Fibroblast of skin of left biceps (primary cell): ENCODE measurements around the gene SLITRK1.

Source experiments
- DNase-seq, 2 experiments: peaks; one replicate each; pipeline ENCODE4 v3.0.0-alpha.2; 2013; ENCODE audit warnings: low read depth in 2 of 2

SLITRK1 gene

DNA sequence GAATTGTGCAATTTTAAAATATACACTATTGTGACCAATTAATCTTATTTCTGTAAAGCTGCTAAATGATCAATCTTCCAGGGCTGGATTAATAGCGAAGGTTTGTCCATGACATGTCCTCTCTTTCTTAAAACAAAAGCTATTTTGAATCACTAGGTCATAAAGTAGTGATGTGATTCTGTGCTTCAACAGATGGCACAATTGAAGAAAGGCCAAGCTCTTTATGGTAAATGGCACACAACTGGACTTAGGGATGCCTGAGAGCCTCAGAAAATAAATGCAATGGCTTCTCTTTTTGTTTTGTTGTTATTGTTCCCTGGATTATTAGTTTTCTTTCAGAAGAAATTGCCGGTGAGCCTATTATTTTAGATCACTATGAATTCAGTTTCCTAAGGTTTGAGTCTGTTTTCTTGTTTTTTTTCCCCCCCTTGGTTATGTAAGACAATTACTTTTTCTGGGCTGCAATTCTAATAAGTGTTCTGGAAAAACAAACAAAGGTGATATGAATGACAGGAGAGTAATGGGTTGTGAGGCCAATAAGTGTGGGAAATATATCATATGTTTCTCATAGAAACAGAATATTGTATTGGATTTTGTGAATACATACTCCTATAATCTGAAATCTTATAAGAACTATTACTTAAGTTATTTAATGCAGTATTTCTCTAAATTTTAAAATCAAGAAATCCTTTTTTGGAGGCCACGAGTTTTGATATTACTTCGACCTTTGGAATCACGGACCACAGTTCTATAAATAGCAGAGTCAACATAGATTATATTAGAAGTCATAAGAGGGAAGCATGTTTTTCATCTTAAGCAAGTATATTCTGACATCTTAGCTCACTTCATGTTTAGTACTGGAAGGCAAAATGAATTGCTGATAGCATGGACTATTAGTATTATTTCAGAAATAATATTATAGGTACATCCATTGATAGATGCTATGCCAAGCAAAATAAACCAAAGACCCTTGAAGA is 16.8 kb downstream of the SLITRK1 start:
- no peak for DNase-seq

DNA sequence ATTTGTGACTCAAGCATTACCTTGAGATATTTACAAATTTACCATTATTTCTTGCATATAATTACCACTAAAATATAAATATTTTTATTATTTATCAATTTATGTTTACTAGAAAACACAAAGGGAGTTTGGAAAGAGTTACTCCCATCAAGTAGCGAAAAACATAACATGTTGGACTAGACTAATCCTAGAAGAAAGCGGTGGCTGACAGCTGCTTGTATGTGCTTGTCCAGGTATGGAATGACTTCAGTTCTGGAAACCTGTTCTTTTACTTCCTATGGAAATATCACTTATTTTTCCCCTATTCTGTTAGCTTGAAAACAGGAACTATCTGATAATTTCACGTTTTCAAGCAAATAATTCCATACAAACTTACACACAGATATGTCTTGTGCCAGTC is 28.5 kb downstream of the SLITRK1 start:
- no peak for DNase-seq

DNA sequence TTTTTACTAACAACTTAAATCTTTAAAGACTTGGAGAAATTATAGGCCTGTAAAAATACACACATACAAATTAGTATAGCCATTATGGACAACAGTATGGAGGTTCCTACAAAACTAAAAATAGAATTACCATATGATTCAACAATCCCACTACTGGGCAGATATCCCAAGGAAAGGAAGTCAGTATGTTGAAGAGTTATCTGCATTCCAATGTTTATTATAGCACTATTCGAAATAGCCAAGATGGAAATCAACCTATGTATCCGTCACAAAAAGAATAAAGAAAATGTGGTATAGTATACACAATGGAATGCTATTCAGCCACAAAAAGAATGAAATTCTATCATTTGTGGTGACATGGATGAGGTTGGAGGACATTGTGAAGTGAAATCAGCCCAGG is 37.2 kb downstream of the SLITRK1 start:
- peak; percentile 41 to 45 for DNase-seq

DNA sequence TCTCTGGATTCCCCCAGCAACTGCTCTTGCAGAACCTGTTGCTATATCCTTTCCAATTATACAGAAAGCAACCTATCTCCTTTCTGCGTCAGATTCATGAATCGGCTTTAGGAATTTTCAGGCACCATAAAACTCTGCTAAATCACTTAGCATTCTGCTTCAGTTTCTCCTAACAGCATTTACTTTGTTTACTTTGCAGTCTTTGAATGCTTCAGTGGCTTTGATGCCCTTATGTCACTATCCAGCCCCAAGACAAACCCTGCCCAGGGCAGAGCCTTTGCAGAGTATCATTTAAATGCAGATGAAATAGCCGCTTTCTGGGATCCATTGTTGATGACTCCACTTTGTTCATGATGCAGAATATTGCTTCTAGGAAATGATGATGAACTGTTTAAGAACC is 43.1 kb downstream of the SLITRK1 start:
- no peak for DNase-seq

DNA sequence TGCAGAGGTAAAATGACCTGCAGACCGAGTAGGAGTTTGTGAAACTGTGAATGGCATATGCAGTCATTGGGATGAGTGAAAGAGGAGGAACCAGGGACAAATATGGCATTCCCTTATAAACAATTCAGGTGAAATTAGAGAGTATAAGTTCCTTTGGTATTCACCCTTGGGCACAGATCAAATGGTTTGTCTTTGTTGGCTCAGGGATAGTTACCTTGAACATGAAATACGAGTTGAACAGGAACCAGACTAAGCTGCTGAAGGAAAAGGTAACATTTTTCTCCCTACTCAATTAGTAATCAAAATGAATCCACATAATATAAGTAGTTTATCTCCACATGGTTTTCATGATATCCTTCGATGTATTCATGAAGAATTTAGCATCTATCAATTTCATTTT is 50.5 kb downstream of the SLITRK1 start:
- no peak for DNase-seq

DNA sequence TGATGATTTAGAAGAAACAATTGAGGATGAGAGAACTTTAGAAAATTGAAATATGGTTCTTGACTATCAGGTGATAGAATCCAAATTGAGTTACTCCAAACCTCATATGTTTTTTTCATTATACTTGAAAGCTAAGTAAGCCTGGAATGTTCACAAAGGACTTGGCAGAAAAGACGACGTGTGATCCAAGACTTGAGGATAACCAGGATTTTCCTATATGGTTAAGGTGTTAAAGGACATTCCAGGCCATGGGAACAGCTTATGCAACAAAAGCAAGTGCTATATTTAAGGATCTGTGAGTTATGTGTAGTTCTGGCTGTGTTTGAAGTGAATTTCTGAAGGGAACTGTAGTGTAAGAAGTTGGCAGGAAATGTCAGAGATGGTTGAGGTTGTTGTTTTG is 52.5 kb downstream of the SLITRK1 start:
- DNase-seq: no peak

DNA sequence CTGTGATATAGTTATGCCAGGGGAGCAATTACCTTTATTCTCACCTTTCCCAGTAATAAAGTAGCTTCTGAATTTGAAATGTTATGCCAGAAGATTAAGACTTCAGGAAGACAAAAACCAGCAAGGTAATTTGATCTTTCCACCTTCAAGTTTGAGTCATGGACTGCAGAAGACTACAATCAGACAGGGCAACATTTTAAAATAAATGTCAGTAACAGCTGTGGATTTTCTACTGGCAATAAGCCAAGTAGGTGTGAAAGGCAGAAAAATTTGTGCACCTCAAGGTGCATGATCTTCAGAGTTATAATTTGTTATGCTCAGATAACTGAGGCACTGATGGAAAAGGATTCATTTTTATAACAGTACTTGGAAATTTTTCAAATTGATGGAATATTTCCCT is 54.9 kb downstream of the SLITRK1 start:
- no peak for DNase-seq
